ENCODE measurements around the gene DDX11.
"Not testable (repeated sequence)": the region's sequence is repeated elsewhere in the genome, so short reads cannot be mapped to it uniquely, and the experiment has no call there.

Gene DDX11

GRCh38 chr12:31089072-31089471 is 15.4 kb downstream of the DDX11 start:
- no CpG with 5 or more reads among the region's 12 CpGs for WGBS, 2 donors (ENCODE audit: extremely low coverage in 2 of 2, insufficient read length in 2 of 2, insufficient replicate concordance in 1 of 2)

GRCh38 chr12:31091629-31092028 is 18.0 kb downstream of the DDX11 start:
- peaks cover 13 to 82% of the 10 kb centered on the region in 2 donors for H3K36me3 ChIP-seq (replicated peaks in 1 of 2; ENCODE audit: control insufficient read depth in 2 of 2, insufficient read depth in 2 of 2, low read length in 2 of 2)
- H3K4ac ChIP-seq (ENCODE audit: low read length); H3K4me2 ChIP-seq (ENCODE audit: insufficient read depth, low read length, poor library complexity, severe bottlenecking); H4K8ac ChIP-seq (ENCODE audit: low read depth, low read length); H3K4me1 ChIP-seq (ENCODE audit: control insufficient read depth in 2 of 2, insufficient read depth in 1 of 2, low read depth in 1 of 2, low read length in 2 of 2); H2AK5ac ChIP-seq (ENCODE audit: low read depth, low read length); H3K9ac ChIP-seq (ENCODE audit: low read depth, low read length, poor library complexity); H2BK15ac ChIP-seq (ENCODE audit: low read length); H3K23ac ChIP-seq (ENCODE audit: low read depth, low read length, poor library complexity); H2BK12ac ChIP-seq (ENCODE audit: low read length); DNase-seq (ENCODE audit: low spot score); H3K27me3 ChIP-seq (ENCODE audit: control insufficient read depth in 3 of 3, insufficient read depth in 3 of 3, low read depth in 1 of 3, low read length in 3 of 3); H2AFZ ChIP-seq (ENCODE audit: low read length); H3K9me3 ChIP-seq (replicated peaks in 1 of 2; ENCODE audit: control insufficient read depth in 2 of 2, insufficient read depth in 1 of 2, low read depth in 1 of 2, low read length in 2 of 2); H3K27ac ChIP-seq (replicated peaks; ENCODE audit: low read length); H3K18ac ChIP-seq (ENCODE audit: low read length); H2BK120ac ChIP-seq (ENCODE audit: low read depth, low read length); H2BK5ac ChIP-seq (ENCODE audit: low read length); H3K4me3 ChIP-seq (ENCODE audit: low read length in 2 of 2); H4K91ac ChIP-seq (ENCODE audit: low read depth, low read length, poor library complexity); H3K79me1 ChIP-seq (ENCODE audit: low read depth, low read length); H3K14ac ChIP-seq (ENCODE audit: low read length): not testable (repeated sequence)
- no CpG with 5 or more reads among the region's 19 CpGs for WGBS, 2 donors (ENCODE audit: extremely low coverage in 2 of 2, insufficient read length in 2 of 2, insufficient replicate concordance in 1 of 2)

More at GRCh38 chr12:31089072-31089471, 15.4 kb downstream of the DDX11 start:
- no peak overlapping the region for H3K18ac ChIP-seq (ENCODE audit: low read length)
- H2AFZ ChIP-seq (ENCODE audit: low read length) = no peak overlapping the region
- peak overlapping the region; percentile 58 for H2BK12ac ChIP-seq (ENCODE audit: low read length)
- H3K27ac ChIP-seq (replicated peaks; ENCODE audit: low read length) = no peak overlapping the region
- H4K8ac ChIP-seq (ENCODE audit: low read depth, low read length) = no peak overlapping the region
- no peak overlapping the region for H4K91ac ChIP-seq (ENCODE audit: low read depth, low read length, poor library complexity)
- H3K36me3 ChIP-seq (replicated peaks in 1 of 2; ENCODE audit: control insufficient read depth in 2 of 2, insufficient read depth in 2 of 2, low read length in 2 of 2) = peaks cover 13 to 85% of the 10 kb centered on the region in 2 donors
- no peaks in the 10 kb centered on the region for H3K79me1 ChIP-seq (ENCODE audit: low read depth, low read length)
- H3K9me3 ChIP-seq (replicated peaks in 1 of 2; ENCODE audit: control insufficient read depth in 2 of 2, insufficient read depth in 1 of 2, low read depth in 1 of 2, low read length in 2 of 2) = no peaks in the 10 kb centered on the region
- no peak overlapping the region for H3K4ac ChIP-seq (ENCODE audit: low read length)
- H2BK5ac ChIP-seq (ENCODE audit: low read length) = no peak overlapping the region
- H3K4me2 ChIP-seq (ENCODE audit: insufficient read depth, low read length, poor library complexity, severe bottlenecking) = no peak overlapping the region
- no peak overlapping the region for H2BK15ac ChIP-seq (ENCODE audit: low read length)
- no peak overlapping the region for H3K14ac ChIP-seq (ENCODE audit: low read length)
- H3K27me3 ChIP-seq (ENCODE audit: control insufficient read depth in 3 of 3, insufficient read depth in 3 of 3, low read depth in 1 of 3, low read length in 3 of 3) = no peaks in the 10 kb centered on the region
- peak overlapping the region; percentile 91 for H3K23ac ChIP-seq (ENCODE audit: low read depth, low read length, poor library complexity)
- H3K9ac ChIP-seq (ENCODE audit: low read depth, low read length, poor library complexity) = no peak overlapping the region
- H3K4me3 ChIP-seq (ENCODE audit: low read length in 2 of 2) = no peak overlapping the region
- no peak for DNase-seq (ENCODE audit: low spot score)
- no peaks in the 10 kb centered on the region for H3K4me1 ChIP-seq (ENCODE audit: control insufficient read depth in 2 of 2, insufficient read depth in 1 of 2, low read depth in 1 of 2, low read length in 2 of 2)
- H2AK5ac ChIP-seq (ENCODE audit: low read depth, low read length) = no peak overlapping the region
- H2BK120ac ChIP-seq (ENCODE audit: low read depth, low read length) = no peak overlapping the region

GRCh38 chr12:31092718-31093117 is 19.1 kb downstream of the DDX11 start:
- DNase-seq (ENCODE audit: low spot score); H2BK15ac ChIP-seq (ENCODE audit: low read length); H3K4ac ChIP-seq (ENCODE audit: low read length); H2AK5ac ChIP-seq (ENCODE audit: low read depth, low read length); H3K79me1 ChIP-seq (ENCODE audit: low read depth, low read length); H3K4me3 ChIP-seq (ENCODE audit: low read length in 2 of 2); H3K4me1 ChIP-seq (ENCODE audit: control insufficient read depth in 2 of 2, insufficient read depth in 1 of 2, low read depth in 1 of 2, low read length in 2 of 2); H3K23ac ChIP-seq (ENCODE audit: low read depth, low read length, poor library complexity); H2BK120ac ChIP-seq (ENCODE audit: low read depth, low read length); H3K9me3 ChIP-seq (replicated peaks in 1 of 2; ENCODE audit: control insufficient read depth in 2 of 2, insufficient read depth in 1 of 2, low read depth in 1 of 2, low read length in 2 of 2); H4K91ac ChIP-seq (ENCODE audit: low read depth, low read length, poor library complexity); H3K27me3 ChIP-seq (ENCODE audit: control insufficient read depth in 3 of 3, insufficient read depth in 3 of 3, low read depth in 1 of 3, low read length in 3 of 3); H2BK5ac ChIP-seq (ENCODE audit: low read length); H3K9ac ChIP-seq (ENCODE audit: low read depth, low read length, poor library complexity); H4K8ac ChIP-seq (ENCODE audit: low read depth, low read length); H2AFZ ChIP-seq (ENCODE audit: low read length); H3K14ac ChIP-seq (ENCODE audit: low read length); H3K27ac ChIP-seq (replicated peaks; ENCODE audit: low read length); H2BK12ac ChIP-seq (ENCODE audit: low read length); H3K18ac ChIP-seq (ENCODE audit: low read length); H3K4me2 ChIP-seq (ENCODE audit: insufficient read depth, low read length, poor library complexity, severe bottlenecking): not testable (repeated sequence)
- H3K36me3 ChIP-seq (replicated peaks in 1 of 2; ENCODE audit: control insufficient read depth in 2 of 2, insufficient read depth in 2 of 2, low read length in 2 of 2) = peaks cover 13 to 78% of the 10 kb centered on the region in 2 donors
- WGBS, 2 donors (ENCODE audit: extremely low coverage in 2 of 2, insufficient read length in 2 of 2, insufficient replicate concordance in 1 of 2) = no CpG with 5 or more reads among the region's 8 CpGs

GRCh38 chr12:31095080-31095860 is 21.6 kb downstream of the DDX11 start:
- H3K36me3 ChIP-seq (replicated peaks in 1 of 2; ENCODE audit: control insufficient read depth in 2 of 2, insufficient read depth in 2 of 2, low read length in 2 of 2) = peaks cover 2 to 67% of the 10 kb centered on the region in 2 donors
- not testable (repeated sequence) for H4K91ac ChIP-seq (ENCODE audit: low read depth, low read length, poor library complexity); H3K14ac ChIP-seq (ENCODE audit: low read length); H3K18ac ChIP-seq (ENCODE audit: low read length); H3K27ac ChIP-seq (replicated peaks; ENCODE audit: low read length); H3K4me3 ChIP-seq (ENCODE audit: low read length in 2 of 2); H2BK120ac ChIP-seq (ENCODE audit: low read depth, low read length); H3K9ac ChIP-seq (ENCODE audit: low read depth, low read length, poor library complexity); H3K79me1 ChIP-seq (ENCODE audit: low read depth, low read length); H3K27me3 ChIP-seq (ENCODE audit: control insufficient read depth in 3 of 3, insufficient read depth in 3 of 3, low read depth in 1 of 3, low read length in 3 of 3); H2AFZ ChIP-seq (ENCODE audit: low read length); H4K8ac ChIP-seq (ENCODE audit: low read depth, low read length); H2BK5ac ChIP-seq (ENCODE audit: low read length); H3K4ac ChIP-seq (ENCODE audit: low read length); H3K23ac ChIP-seq (ENCODE audit: low read depth, low read length, poor library complexity); H2AK5ac ChIP-seq (ENCODE audit: low read depth, low read length); H3K9me3 ChIP-seq (replicated peaks in 1 of 2; ENCODE audit: control insufficient read depth in 2 of 2, insufficient read depth in 1 of 2, low read depth in 1 of 2, low read length in 2 of 2); H2BK15ac ChIP-seq (ENCODE audit: low read length); H2BK12ac ChIP-seq (ENCODE audit: low read length); H3K4me1 ChIP-seq (ENCODE audit: control insufficient read depth in 2 of 2, insufficient read depth in 1 of 2, low read depth in 1 of 2, low read length in 2 of 2); H3K4me2 ChIP-seq (ENCODE audit: insufficient read depth, low read length, poor library complexity, severe bottlenecking); DNase-seq (ENCODE audit: low spot score)
- no CpG with 5 or more reads among the region's 21 CpGs for WGBS, 2 donors (ENCODE audit: extremely low coverage in 2 of 2, insufficient read length in 2 of 2, insufficient replicate concordance in 1 of 2)
